Endothelial cell of hepatic sinusoid (primary cell): ENCODE results near the gene PJA1.

ENCODE experiments used
- in situ Hi-C: cut with HindIII; loops from 2 replicates; pipeline ENCODE4 v1.10.0; 2017; ENCODE audit warnings: low sequenced_read_pairs

Gene PJA1

DNA sequence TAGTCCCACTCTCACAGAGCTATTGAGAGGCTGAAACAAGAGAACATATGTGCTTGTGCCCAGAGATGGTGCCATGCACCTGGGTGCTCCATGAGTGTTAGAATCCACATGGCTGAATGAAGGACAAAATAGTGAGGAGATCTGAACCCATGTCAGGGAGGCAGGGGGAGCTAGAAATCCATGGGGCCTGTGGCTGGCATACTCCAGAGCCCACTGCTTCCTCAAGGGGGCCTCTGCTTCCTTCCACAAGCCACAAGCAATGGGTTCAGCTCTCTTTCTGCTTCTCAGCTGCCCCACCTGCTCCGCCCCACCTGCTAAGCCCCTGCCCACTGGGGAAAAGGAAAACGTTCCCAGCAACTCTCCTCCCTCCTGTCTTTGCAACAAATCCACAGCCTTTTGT is 46.1 kb downstream of the PJA1 start:
- in situ Hi-C loops = loop anchor here (25.0 kb wide), 1 partner anchor 93 kb away; no protein-coding TSS in a partner anchor

DNA sequence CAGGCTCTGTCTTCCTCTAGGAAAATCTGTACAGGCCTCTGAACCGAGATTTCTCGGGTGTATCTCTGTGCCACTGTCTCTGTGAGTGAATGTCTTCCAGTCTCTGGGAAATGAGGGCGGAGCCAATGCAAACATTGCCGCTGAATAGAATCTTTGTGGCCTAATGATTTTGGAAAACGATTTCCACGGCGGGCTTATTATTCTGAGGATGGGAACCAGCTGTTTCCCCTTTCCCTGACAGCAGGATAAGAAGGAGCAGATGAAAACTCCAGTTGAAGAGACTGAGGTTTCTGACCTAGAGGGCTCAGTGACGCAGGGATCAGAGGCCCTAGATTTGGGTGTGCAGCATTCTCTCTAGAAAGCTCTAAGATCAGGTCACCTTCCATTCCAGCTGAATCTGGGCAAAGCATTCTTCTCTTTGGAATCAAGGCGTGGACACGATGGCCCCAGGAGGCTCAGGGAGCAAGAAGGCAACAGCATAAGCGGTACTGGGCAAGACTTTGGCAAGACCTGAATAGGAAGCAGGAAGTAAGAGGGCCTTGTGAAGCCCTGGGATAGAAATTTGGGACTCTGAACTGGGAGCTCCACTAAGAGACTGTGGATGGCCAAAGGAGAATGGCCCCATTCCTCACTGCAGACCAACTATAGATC is 47.3 kb downstream of the PJA1 start:
- in situ Hi-C loops = loop anchor here (25.0 kb wide), 1 partner anchor 94 kb away; no protein-coding TSS in a partner anchor

DNA sequence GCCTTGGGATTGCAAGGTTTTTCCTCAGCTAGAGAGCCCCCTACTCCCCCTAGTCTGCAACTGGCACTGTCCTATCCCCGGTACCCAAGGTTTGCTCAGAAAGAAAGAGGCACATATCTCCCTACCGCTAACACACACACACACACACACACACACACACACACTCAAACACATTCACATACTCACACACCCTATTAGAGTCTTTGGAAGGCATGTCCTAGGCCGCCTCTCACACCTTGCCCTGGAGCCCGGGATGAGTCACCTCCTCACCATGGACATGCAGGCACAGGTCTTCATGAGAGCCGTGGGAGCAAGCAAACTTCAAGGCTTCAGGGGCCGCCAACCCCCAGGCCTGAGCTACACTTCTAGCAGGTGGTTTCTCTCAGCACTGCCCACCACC is 49.2 kb downstream of the PJA1 start:
- in situ Hi-C loops = loop anchor here (25.0 kb wide), 1 partner anchor 96 kb away; no protein-coding TSS in a partner anchor

GRCh38 chrX:69113723-69114122 is 51.5 kb downstream of the PJA1 start:
- in situ Hi-C loops = loop anchor here (25.0 kb wide), 1 partner anchor 99 kb away; no protein-coding TSS in a partner anchor
